H1 (cell line): ENCODE data around the gene TMEM164. TPM values are rescaled to one million over a fixed set of nuclear protein-coding genes. Genes with fewer than 3 reads are reported as not detected.

ENCODE experiments used
- EZH2 ChIP-seq: fragments of 200-600 bp; sonication (generic); IDR thresholded peaks from 2 replicates; pipeline ENCODE4 v1.7.1; 2012; ENCODE audit warnings: low read depth, mild to moderate bottlenecking, moderate library complexity, low read length, inconsistent platforms; ENCODE audit not compliant: severe bottlenecking
- JUN ChIP-seq: IDR thresholded peaks from 2 replicates; pipeline ENCODE4 v1.6.1; 2011; ENCODE audit warnings: low read depth, mild to moderate bottlenecking, improper control_type of control experiment, low read length
- KDM1A ChIP-seq: fragments of 200-600, 300-600 bp; sonication (generic); IDR thresholded peaks from 2 replicates; pipeline ENCODE4 v1.7.1; 2016; ENCODE audit warnings: mild to moderate bottlenecking, low read length, borderline replicate concordance
- POLR2A ChIP-seq, 2 experiments: IDR thresholded peaks; 1 replicate in 1 of 2; 2 replicates in 1 of 2; pipeline ENCODE4 v1.6.1; 2011; ENCODE audit warnings: low read depth in 2 of 2, low read length in 2 of 2, mild to moderate bottlenecking in 2 of 2; ENCODE audit errors: control extremely low read depth in 1 of 2
- SAP30 ChIP-seq: fragments of 300-600 bp; sonication (generic); IDR thresholded peaks from 2 replicates; pipeline ENCODE4 v1.7.1; 2012; ENCODE audit warnings: low read length, moderate library complexity, mild to moderate bottlenecking, inconsistent platforms; ENCODE audit not compliant: insufficient read depth, insufficient replicate concordance
- TEAD4 ChIP-seq: IDR thresholded peaks from 2 replicates; pipeline ENCODE4 v1.6.1; 2012; ENCODE audit warnings: low read depth, low read length, inconsistent platforms, mixed read lengths
- polyA plus RNA-seq, 7 experiments: library from polyadenylated mRNA; depleted of rRNA in 3 of 7; stranded (reverse) in 5 of 7; unstranded in 2 of 7; fragments of >200 nt in 5 of 7; fragments of 200-250 nt in 2 of 7; gene quantifications; 1 replicate in 5 of 7; 2 replicates in 1 of 7; 4 replicates in 1 of 7; pipeline versions ENCODE4 v1.2.1 to v1.2.3, GENCODE V29; 2011 to 2013; ENCODE audit warnings: missing spikeins in 2 of 7, mixed read lengths in 2 of 7
- total RNA-seq: library from RNA; stranded (reverse); fragmentation: NEBNext Ultra II Directional; extraction: Animal tissue kit (Norgen Biotek cat#: 25700); gene quantifications from 2 replicates; pipeline ENCODE4 v1.2.1, GENCODE V29; 2021

Gene TMEM164
- total and polyA plus RNA-seq, 2 of the 8 experiments (the other 6 are each of a cell fraction or from before 2014, with no cell fraction given) = 7.3 to 14.8 TPM

GRCh38 chrX:110162131-110162530 is 159.2 kb downstream of the TMEM164 start (continued):
- no peak for TF ChIP-seq SAP30
- no peak for TF ChIP-seq EZH2
- no peak for TF ChIP-seq POLR2A (IDR thresholded peaks at IDR 0.05; ENCODE audit: control extremely low read depth in 1 of 2, low read depth in 2 of 2, low read length in 2 of 2)
- TF ChIP-seq JUN = no peak
- TF ChIP-seq KDM1A = no peak
- no peak for TF ChIP-seq TEAD4
